ENCODE results near the gene OR52D1.

The OR52D1 gene

GRCh38 chr11:5488385-5488784, at the start of gene OR52D1:
TSS of gene OR52D1 (plus strand) at chr11:5488685. CDS start at chr11:5488707, 22 bp downstream.
- peaks cover 3% of the 10 kb centered on the region for H3K27me3 Mint-ChIP-seq (ENCODE audit: low read depth)
- H3K36me3 Mint-ChIP-seq (ENCODE audit: low read depth) = no peaks in the 10 kb centered on the region
- no peak within 1 kb of the TSS for H3K4me3 Mint-ChIP-seq
- H3K27ac Mint-ChIP-seq = no peak within 1 kb of the TSS
- no peaks in the 10 kb centered on the region for H3K4me1 Mint-ChIP-seq (ENCODE audit: low read depth)
- H3K9me3 Mint-ChIP-seq = no peaks in the 10 kb centered on the region

- peaks cover 11% of the 10 kb centered on the region for H3K27me3 Mint-ChIP-seq (ENCODE audit: low read depth)
- no peaks in the 10 kb centered on the region for H3K9me3 Mint-ChIP-seq
- H3K36me3 Mint-ChIP-seq (ENCODE audit: low read depth) = no peaks in the 10 kb centered on the region
- H3K4me1 Mint-ChIP-seq (ENCODE audit: low read depth) = no peaks in the 10 kb centered on the region
- no peak within 1 kb of the TSS for H3K27ac Mint-ChIP-seq
- no peak within 1 kb of the TSS for H3K4me3 Mint-ChIP-seq
Observed at GRCh38 chr11:5441414-5441813, 47.1 kb upstream of the OR52D1 start, which contains the start of gene OR51I1. TSS of gene OR51I1 (minus strand) at chr11:5441514. CDS start at chr11:5441514, 0 bp downstream.

DNA sequence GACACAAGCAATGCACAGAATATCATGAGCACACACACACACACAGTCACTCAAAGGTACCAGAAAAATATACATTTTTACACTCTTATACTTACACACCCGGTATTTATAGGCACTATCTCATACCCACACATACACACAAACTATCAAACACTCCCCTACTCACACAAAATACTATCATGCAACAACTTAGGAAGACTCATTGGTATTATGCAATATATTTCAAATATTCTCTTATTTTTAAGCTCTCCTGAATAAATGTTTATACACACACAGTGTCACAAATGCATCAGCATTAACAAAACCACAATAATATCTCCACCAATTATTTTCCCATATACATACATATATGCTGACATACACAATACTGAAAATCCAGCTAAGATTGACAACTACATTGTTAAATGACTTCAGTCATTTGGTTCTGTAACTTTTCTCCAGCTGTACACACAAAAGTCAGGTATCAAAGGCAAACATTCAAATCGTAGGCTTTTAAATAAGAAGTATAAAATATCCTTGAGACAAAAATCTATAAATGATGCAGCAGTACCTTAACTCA, 44.6 kb upstream of the OR52D1 start:
- Mint-ChIP-seq H3K27me3 (ENCODE audit: low read depth) (peaks cover 19% of the 10 kb centered on the region), H3K9me3 (no peaks in the 10 kb centered on the region), H3K27ac (no peak overlapping the region), H3K4me3 (no peak overlapping the region), H3K4me1 (ENCODE audit: low read depth) (no peaks in the 10 kb centered on the region), H3K36me3 (ENCODE audit: low read depth) (no peaks in the 10 kb centered on the region)

- peaks cover 18% of the 10 kb centered on the region for H3K27me3 Mint-ChIP-seq (ENCODE audit: low read depth)
- no peak within 1 kb of the TSS for H3K4me3 Mint-ChIP-seq
- H3K27ac Mint-ChIP-seq = no peak within 1 kb of the TSS
Observed at GRCh38 chr11:5449023-5449422, 39.5 kb upstream of the OR52D1 start, which contains the start of gene OR51I2. TSS of gene OR51I2 (plus strand) at chr11:5449323. CDS start at chr11:5453489, 4,166 bp downstream.

DNA sequence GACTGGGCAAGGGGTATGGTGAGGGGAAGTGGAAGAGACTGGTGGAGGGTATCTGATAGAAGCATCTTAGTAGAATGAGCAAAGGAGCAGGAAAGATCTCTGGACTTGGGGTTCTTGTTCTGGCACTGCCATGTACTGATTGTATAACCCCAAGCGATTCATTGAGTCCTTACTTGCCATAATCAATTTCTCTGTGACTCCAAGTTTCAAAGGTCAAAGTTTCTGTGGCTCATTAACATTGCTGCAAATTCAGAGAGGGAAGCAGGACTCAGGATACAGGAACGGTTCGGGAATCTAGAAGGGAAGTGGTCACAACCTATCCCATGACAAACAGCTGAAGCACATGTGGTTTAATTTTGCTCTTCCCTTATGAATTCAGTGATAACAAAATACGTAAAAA, 39.1 kb upstream of the OR52D1 start:
- Mint-ChIP-seq H3K9me3 (no peaks in the 10 kb centered on the region), H3K27ac (no peak overlapping the region), H3K27me3 (ENCODE audit: low read depth) (peaks cover 14% of the 10 kb centered on the region), H3K36me3 (ENCODE audit: low read depth) (no peaks in the 10 kb centered on the region), H3K4me3 (no peak overlapping the region), H3K4me1 (ENCODE audit: low read depth) (no peaks in the 10 kb centered on the region)

More at GRCh38 chr11:5449023-5449422, 39.5 kb upstream of the OR52D1 start, which contains the start of gene OR51I2:
- H3K4me1 Mint-ChIP-seq (ENCODE audit: low read depth) = no peaks in the 10 kb centered on the region
- no peaks in the 10 kb centered on the region for H3K36me3 Mint-ChIP-seq (ENCODE audit: low read depth)
- no peaks in the 10 kb centered on the region for H3K9me3 Mint-ChIP-seq

GRCh38 chr11:5460983-5461621, 27.4 kb upstream of the OR52D1 start:
- Mint-ChIP-seq H3K27ac (no peak overlapping the region), H3K4me1 (ENCODE audit: low read depth) (no peaks in the 10 kb centered on the region), H3K27me3 (ENCODE audit: low read depth) (no peaks in the 10 kb centered on the region), H3K36me3 (ENCODE audit: low read depth) (no peaks in the 10 kb centered on the region), H3K4me3 (no peak overlapping the region), H3K9me3 (no peaks in the 10 kb centered on the region)

DNA sequence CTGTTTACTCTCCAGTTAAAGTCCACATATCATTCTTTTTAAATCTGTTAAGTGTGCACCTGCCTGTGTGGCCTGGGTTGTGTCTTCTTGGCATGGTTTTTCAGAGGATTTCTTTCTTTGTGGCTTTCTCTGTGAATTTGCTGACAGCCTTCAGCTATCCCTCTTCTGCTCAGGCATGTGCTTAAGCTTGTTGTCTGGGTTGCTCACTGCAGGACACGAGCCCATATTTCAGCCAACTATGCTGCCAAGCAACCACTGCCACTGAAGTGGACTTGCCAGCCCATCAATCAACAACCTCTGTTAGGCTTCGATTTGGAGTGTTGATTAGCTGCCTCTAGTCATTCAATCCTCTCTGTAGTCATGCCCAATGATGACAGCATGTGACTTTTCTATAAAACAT, 21.0 kb upstream of the OR52D1 start:
- no peaks in the 10 kb centered on the region for H3K36me3 Mint-ChIP-seq (ENCODE audit: low read depth)
- H3K27ac Mint-ChIP-seq = no peak overlapping the region
- H3K4me3 Mint-ChIP-seq = no peak overlapping the region
- H3K9me3 Mint-ChIP-seq = no peaks in the 10 kb centered on the region
- peaks cover 5% of the 10 kb centered on the region for H3K27me3 Mint-ChIP-seq (ENCODE audit: low read depth)
- H3K4me1 Mint-ChIP-seq (ENCODE audit: low read depth) = peaks cover 2% of the 10 kb centered on the region

DNA sequence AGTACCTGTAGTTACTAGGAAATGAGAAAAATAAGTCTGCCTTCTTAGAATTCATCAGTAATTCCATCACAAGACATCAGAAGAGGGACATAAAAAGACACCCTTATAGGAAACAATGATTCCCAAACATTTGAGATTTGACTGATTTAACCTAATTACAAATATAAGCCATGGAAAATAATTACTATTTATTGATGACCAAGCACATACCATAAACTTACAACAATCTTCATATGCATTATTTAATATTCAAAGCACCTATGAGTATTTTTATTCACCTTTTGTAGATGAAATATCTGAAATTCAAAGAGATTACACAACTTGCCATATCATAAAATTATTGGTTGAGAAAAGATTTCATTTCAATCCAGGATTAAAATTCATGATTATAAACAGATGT, 14.6 kb upstream of the OR52D1 start:
- H3K4me1 Mint-ChIP-seq (ENCODE audit: low read depth) = peaks cover 2% of the 10 kb centered on the region
- H3K27ac Mint-ChIP-seq = no peak overlapping the region
- no peak overlapping the region for H3K4me3 Mint-ChIP-seq
- H3K9me3 Mint-ChIP-seq = no peaks in the 10 kb centered on the region
- H3K36me3 Mint-ChIP-seq (ENCODE audit: low read depth) = no peaks in the 10 kb centered on the region
- peaks cover 10% of the 10 kb centered on the region for H3K27me3 Mint-ChIP-seq (ENCODE audit: low read depth)

GRCh38 chr11:5476186-5476819, 12.2 kb upstream of the OR52D1 start:
- Mint-ChIP-seq H3K4me3 (no peak overlapping the region), H3K9me3 (no peaks in the 10 kb centered on the region), H3K27me3 (ENCODE audit: low read depth) (peaks cover 10% of the 10 kb centered on the region), H3K4me1 (ENCODE audit: low read depth) (no peaks in the 10 kb centered on the region), H3K27ac (no peak overlapping the region), H3K36me3 (ENCODE audit: low read depth) (no peaks in the 10 kb centered on the region)

DNA sequence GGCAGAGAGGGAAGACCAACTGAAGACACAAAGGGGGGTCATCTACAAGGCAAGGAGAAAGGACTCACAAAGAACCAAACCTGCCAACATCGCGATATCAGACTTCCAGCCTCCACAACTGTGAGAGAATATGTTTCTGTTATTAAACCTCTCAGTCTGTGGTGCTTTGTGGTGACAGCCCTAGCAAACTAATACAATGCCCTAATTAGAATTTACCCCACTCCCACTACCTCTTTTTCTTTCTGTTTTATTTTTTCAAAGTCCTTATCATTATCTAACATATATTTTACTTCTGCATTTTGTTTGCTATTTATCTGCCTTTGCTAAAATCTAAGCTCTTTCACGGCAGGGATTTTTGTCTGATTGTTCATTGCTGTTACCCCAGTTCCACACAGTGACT, 2.5 kb upstream of the OR52D1 start:
- no peaks in the 10 kb centered on the region for H3K9me3 Mint-ChIP-seq
- H3K4me1 Mint-ChIP-seq (ENCODE audit: low read depth) = no peaks in the 10 kb centered on the region
- H3K4me3 Mint-ChIP-seq = no peak overlapping the region
- H3K27me3 Mint-ChIP-seq (ENCODE audit: low read depth) = no peaks in the 10 kb centered on the region
- no peak overlapping the region for H3K27ac Mint-ChIP-seq
- H3K36me3 Mint-ChIP-seq (ENCODE audit: low read depth) = no peaks in the 10 kb centered on the region

DNA sequence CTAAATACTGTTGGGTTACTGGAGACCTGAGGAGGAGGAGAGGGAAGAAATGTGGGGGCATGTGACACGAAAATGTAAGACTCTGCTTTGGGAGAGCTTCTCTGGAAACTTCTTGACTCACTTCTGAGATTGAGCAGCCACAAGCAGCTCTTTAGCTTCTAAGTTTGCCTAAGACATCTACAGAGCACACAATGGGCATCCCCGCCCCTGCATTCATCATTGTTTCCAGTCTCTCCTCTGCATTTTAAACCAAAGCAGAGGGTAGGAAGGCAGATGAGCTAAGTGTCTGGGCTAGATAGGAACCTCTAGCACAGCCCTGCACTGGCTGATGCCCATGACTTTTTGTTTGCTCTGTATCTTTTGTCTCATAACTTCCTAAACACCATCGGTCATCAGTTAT, 2.1 kb upstream of the OR52D1 start:
- no peak overlapping the region for H3K27ac Mint-ChIP-seq
- H3K9me3 Mint-ChIP-seq = no peaks in the 10 kb centered on the region
- H3K27me3 Mint-ChIP-seq (ENCODE audit: low read depth) = peaks cover 3% of the 10 kb centered on the region
- H3K4me1 Mint-ChIP-seq (ENCODE audit: low read depth) = no peaks in the 10 kb centered on the region
- H3K36me3 Mint-ChIP-seq (ENCODE audit: low read depth) = no peaks in the 10 kb centered on the region
- H3K4me3 Mint-ChIP-seq = no peak overlapping the region

DNA sequence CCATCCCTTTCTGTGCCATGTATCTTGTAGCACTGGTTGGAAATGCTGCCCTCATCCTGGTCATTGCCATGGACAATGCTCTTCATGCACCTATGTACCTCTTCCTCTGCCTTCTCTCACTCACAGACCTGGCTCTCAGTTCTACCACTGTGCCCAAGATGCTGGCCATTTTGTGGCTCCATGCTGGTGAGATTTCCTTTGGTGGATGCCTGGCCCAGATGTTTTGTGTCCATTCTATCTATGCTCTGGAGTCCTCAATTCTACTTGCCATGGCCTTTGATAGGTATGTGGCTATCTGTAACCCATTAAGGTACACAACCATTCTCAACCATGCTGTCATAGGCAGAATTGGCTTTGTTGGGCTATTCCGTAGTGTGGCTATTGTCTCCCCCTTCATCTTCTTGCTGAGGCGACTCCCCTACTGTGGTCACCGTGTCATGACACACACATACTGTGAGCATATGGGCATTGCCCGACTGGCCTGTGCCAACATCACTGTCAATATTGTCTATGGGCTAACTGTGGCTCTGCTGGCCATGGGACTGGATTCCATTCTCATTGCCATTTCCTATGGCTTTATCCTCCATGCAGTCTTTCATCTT, 414 bp downstream of the OR52D1 start:
- no peaks in the 10 kb centered on the region for H3K36me3 Mint-ChIP-seq (ENCODE audit: low read depth)
- no peaks in the 10 kb centered on the region for H3K4me1 Mint-ChIP-seq (ENCODE audit: low read depth)
- H3K27me3 Mint-ChIP-seq (ENCODE audit: low read depth) = peaks cover 3% of the 10 kb centered on the region
- H3K27ac Mint-ChIP-seq = no peak overlapping the region
- H3K9me3 Mint-ChIP-seq = no peaks in the 10 kb centered on the region
- H3K4me3 Mint-ChIP-seq = no peak overlapping the region

DNA sequence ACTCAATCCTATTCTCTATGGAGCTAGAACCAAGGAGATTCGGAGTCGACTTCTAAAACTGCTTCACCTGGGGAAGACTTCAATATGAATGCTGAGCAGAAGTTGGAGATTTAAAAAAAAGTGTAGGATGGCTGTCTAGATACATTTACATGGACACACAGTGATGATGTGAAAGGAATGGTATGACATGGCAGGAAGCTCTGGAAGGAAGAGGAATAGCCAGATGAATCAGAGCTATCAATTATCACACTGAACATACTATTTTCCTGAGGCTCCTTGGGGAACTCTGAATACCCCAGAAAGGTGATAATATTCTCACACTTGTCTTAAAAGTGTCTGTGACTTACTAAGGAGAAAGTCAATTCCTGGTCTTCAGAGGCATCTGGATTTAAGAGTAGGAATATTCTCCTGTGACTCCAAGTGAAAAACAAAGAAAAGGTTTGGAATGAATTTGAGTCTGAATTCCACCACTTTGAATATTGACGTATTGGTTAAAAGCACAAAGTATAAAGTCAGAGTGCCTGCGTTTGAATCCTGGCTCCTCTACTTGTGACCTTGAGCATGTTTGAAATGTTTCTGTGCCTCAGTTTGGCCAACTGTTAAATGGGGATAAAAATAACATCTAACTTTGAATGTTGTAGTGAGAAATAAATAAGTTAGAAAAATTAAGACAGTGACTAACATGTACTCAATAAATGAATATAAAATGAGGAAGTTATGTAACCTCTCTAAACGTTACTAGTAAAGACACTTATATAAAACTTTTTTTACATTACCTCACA, 1.3 kb downstream of the OR52D1 start:
- Mint-ChIP-seq H3K36me3 (ENCODE audit: low read depth) (no peaks in the 10 kb centered on the region), H3K4me3 (no peak overlapping the region), H3K27ac (no peak overlapping the region), H3K9me3 (no peaks in the 10 kb centered on the region), H3K4me1 (ENCODE audit: low read depth) (no peaks in the 10 kb centered on the region), H3K27me3 (ENCODE audit: low read depth) (peaks cover 3% of the 10 kb centered on the region)

GRCh38 chr11:5499671-5500070, 11.2 kb downstream of the OR52D1 start:
- no peak overlapping the region for H3K27ac Mint-ChIP-seq
- no peak overlapping the region for H3K4me3 Mint-ChIP-seq
- H3K36me3 Mint-ChIP-seq (ENCODE audit: low read depth) = no peaks in the 10 kb centered on the region
- H3K27me3 Mint-ChIP-seq (ENCODE audit: low read depth) = peaks cover 4% of the 10 kb centered on the region
- no peaks in the 10 kb centered on the region for H3K4me1 Mint-ChIP-seq (ENCODE audit: low read depth)
- H3K9me3 Mint-ChIP-seq = no peaks in the 10 kb centered on the region
